ENCODE measurements around the gene YY1. TPM values are rescaled to one million over a fixed set of nuclear protein-coding genes. Genes with fewer than 3 reads are reported as not detected.

YY1 gene
- total and polyA plus RNA-seq, 2 of the 4 experiments (the other 2 are of a cell fraction), result 21.7 to 29.9 TPM

GRCh38 chr14:100293497-100294212, 54.7 kb downstream of the YY1 start:
- Histone ChIP-seq H4K20me1 (ENCODE audit: insufficient read depth, low read length) (peaks cover 30% of the 10 kb centered on the region), H3K9me1 (ENCODE audit: insufficient read depth, low read length) (peaks cover 3% of the 10 kb centered on the region; the same call in 1 of the 2 replicates), H3K4me1 (ENCODE audit: control insufficient read depth, insufficient read depth, low read length) (peaks cover 12% of the 10 kb centered on the region), H3K9me3 (ENCODE audit: control insufficient read depth, insufficient read depth, low read length) (no peaks in the 10 kb centered on the region), H3K27ac (ENCODE audit: insufficient read depth, low read length) (no peak overlapping the region), H2BK5ac (ENCODE audit: low read depth, low read length, poor library complexity, severe bottlenecking) (no peak overlapping the region), H3K18ac (ENCODE audit: low read depth, low read length) (no peak overlapping the region), H3K36me3 (ENCODE audit: control insufficient read depth, insufficient read depth, low read length) (peaks cover 51% of the 10 kb centered on the region), H3K4me3 (ENCODE audit: insufficient read depth, low read depth, low read length) (no peak overlapping the region), H3K4ac (ENCODE audit: low read depth, low read length) (no peak overlapping the region), H2AK5ac (ENCODE audit: low read depth, low read length) (no peak overlapping the region), H2AK9ac (replicated peaks; ENCODE audit: low read depth, low read length, poor library complexity) (no peak overlapping the region), H2BK15ac (ENCODE audit: low read depth, low read length) (no peak overlapping the region), H3K4me2 (ENCODE audit: low read depth, low read length) (no peak overlapping the region), H2AFZ (replicated peaks; ENCODE audit: low read length, poor library complexity) (no peak overlapping the region), H4K91ac (ENCODE audit: insufficient read depth, low read depth, low read length) (no peak overlapping the region), H4K5ac (ENCODE audit: low read depth, low read length) (no peak overlapping the region), H3K56ac (ENCODE audit: extremely low read depth, insufficient read depth, low read length) (no peak overlapping the region), H3K79me1 (ENCODE audit: low read depth in 1 of 2, low read length in 2 of 2) (peaks cover 5 to 71% of the 10 kb centered on the region in 2 experiments), H3K27me3 (ENCODE audit: control insufficient read depth, insufficient read depth, low read length) (no peaks in the 10 kb centered on the region), H2BK120ac (ENCODE audit: low read depth, low read length) (no peak overlapping the region), H3K23ac (ENCODE audit: low read depth, low read length) (no peak overlapping the region), H2BK20ac (ENCODE audit: low read depth, low read length) (no peak overlapping the region), H4K8ac (ENCODE audit: low read depth in 2 of 2, low read length in 2 of 2) (no peak overlapping the region), H3K9ac (ENCODE audit: low read depth, low read length) (no peak overlapping the region), H3K14ac (replicated peaks; ENCODE audit: low read depth, low read length) (no peak overlapping the region)
- dilution Hi-C loops (cut with HindIII; ENCODE audit: low sequenced_read_pairs, unreplicated experiment) (no loop called here), intact Hi-C loops (cut with micrococcal nuclease) (no loop called here), in situ Hi-C loops (cut with MboI; ENCODE audit: low sequenced_read_pairs) (no loop called here)
- no peak for ATAC-seq (ENCODE audit: low read depth)
- WGBS, 2 experiments (ENCODE audit: extremely low coverage in 2 of 2, insufficient read length in 1 of 2), result 83% methylated on average over 8 of the region's 14 CpGs; no CpG with 5 or more reads in 1 of the 2 experiments
- no peak for DNase-seq
- BruUV-seq (replicated peaks), result no TSS peak
- ChIA-PET CTCF (no interaction called here), POLR2A (ENCODE audit: unreplicated experiment) (no interaction called here)
- no peak for TF ChIP-seq NFE2L2 (IDR thresholded peaks at IDR 0.05; ENCODE audit: low read depth, low read length)
- no peak for TF ChIP-seq CTCF (conservative IDR thresholded peaks at IDR 0.05; ENCODE audit: low read depth, low read length)
- no peak for TF ChIP-seq ELK1 (IDR thresholded peaks at IDR 0.05; ENCODE audit: borderline replicate concordance, low read depth, low read length)
- no peak for TF ChIP-seq FOS (IDR thresholded peaks at IDR 0.05; ENCODE audit: low read depth, low read length)
- TF ChIP-seq CEBPB (IDR thresholded peaks at IDR 0.05; ENCODE audit: low read depth, low read length), result no peak
- TF ChIP-seq BHLHE40 (IDR thresholded peaks at IDR 0.05; ENCODE audit: low read depth, low read length), result no peak
- TF ChIP-seq MXI1 (IDR thresholded peaks at IDR 0.05; ENCODE audit: borderline replicate concordance, low read depth, low read length), result no peak
- TF ChIP-seq USF2 (IDR thresholded peaks at IDR 0.05; ENCODE audit: low read depth, low read length), result no peak
- TF ChIP-seq RCOR1 (IDR thresholded peaks at IDR 0.05; ENCODE audit: insufficient replicate concordance, low read length), result no peak
